CD14-positive monocyte (primary cell): ENCODE results near the gene SH3GL3. TPM values are rescaled to one million over a fixed set of nuclear protein-coding genes. Genes with fewer than 3 reads are reported as not detected.

Experiments
- DNase-seq, 3 donors: peaks; one replicate each; pipeline ENCODE4 v3.0.0-alpha.2; 2011 to 2022
- H2AFZ ChIP-seq: 2 replicates; pipeline ENCODE4 v1.6.0; 2012; ENCODE audit warnings: mild to moderate bottlenecking, low read depth, low read length, inconsistent platforms; ENCODE audit not compliant: insufficient read depth, poor library complexity, severe bottlenecking
- H3K27ac ChIP-seq, 2 donors: 1 replicate in 1 of 2; 2 replicates in 1 of 2; pipeline ENCODE4 v1.5.1; 2012 to 2013; ENCODE audit warnings: low read length in 2 of 2, control low read depth in 1 of 2, inconsistent platforms in 1 of 2, low read depth in 1 of 2, mild to moderate bottlenecking in 1 of 2
- H3K27me3 ChIP-seq, 2 donors: one replicate each; pipeline versions ENCODE4 v1.6.0 to v1.6.1; 2011 to 2013; ENCODE audit warnings: low read length in 2 of 2; ENCODE audit not compliant: control insufficient read depth in 2 of 2, insufficient read depth in 2 of 2
- H3K36me3 ChIP-seq, 2 donors: replicated peaks in 1 of 2; 1 replicate in 1 of 2; 2 replicates in 1 of 2; pipeline versions ENCODE4 v1.5.1 to v1.6.1; 2012 to 2013; ENCODE audit warnings: low read length in 2 of 2, control low read depth in 1 of 2, inconsistent platforms in 1 of 2, mild to moderate bottlenecking in 1 of 2; ENCODE audit not compliant: insufficient read depth in 2 of 2, control insufficient read depth in 1 of 2
- H3K4me1 ChIP-seq, 2 donors: 1 replicate in 1 of 2; 2 replicates in 1 of 2; pipeline versions ENCODE4 v1.5.1 to v1.6.1; 2012 to 2013; ENCODE audit warnings: low read length in 2 of 2, control low read depth in 1 of 2, inconsistent platforms in 1 of 2, mild to moderate bottlenecking in 1 of 2, moderate library complexity in 1 of 2; ENCODE audit not compliant: insufficient read depth in 2 of 2, control insufficient read depth in 1 of 2
- H3K4me2 ChIP-seq: replicated peaks from 2 replicates; pipeline ENCODE3; 2012; ENCODE audit warnings: low read length, moderate library complexity, mild to moderate bottlenecking; ENCODE audit not compliant: poor library complexity, severe bottlenecking; ENCODE audit errors: extremely low read depth
- H3K4me3 ChIP-seq, 3 experiments: fragments of 200-600 bp in 1 of 3; sonication (generic) in 1 of 3; replicated peaks in 1 of 3; 1 replicate in 2 of 3; 2 replicates in 1 of 3; pipeline ENCODE4 v1.5.1; 2011 to 2013; ENCODE audit warnings: low read length in 3 of 3, mild to moderate bottlenecking in 3 of 3, control low read depth in 2 of 3, low read depth in 2 of 3, inconsistent platforms in 1 of 3, moderate library complexity in 1 of 3
- H3K79me2 ChIP-seq: 2 replicates; pipeline ENCODE4 v1.6.0; 2012; ENCODE audit warnings: mild to moderate bottlenecking, control low read depth, inconsistent platforms, low read length, moderate library complexity; ENCODE audit not compliant: insufficient read depth
- H3K9ac ChIP-seq: 2 replicates; pipeline ENCODE4 v1.6.0; 2017; ENCODE audit warnings: low read length, mild to moderate bottlenecking; ENCODE audit not compliant: insufficient read depth, poor library complexity, severe bottlenecking
- H3K9me3 ChIP-seq, 2 donors: replicated peaks in 1 of 2; 1 replicate in 1 of 2; 2 replicates in 1 of 2; pipeline versions ENCODE4 v1.5.1 to v1.6.1; 2012 to 2013; ENCODE audit warnings: low read length in 2 of 2, control low read depth in 1 of 2; ENCODE audit not compliant: control insufficient read depth in 1 of 2, insufficient read depth in 1 of 2
- H4K20me1 ChIP-seq: 2 replicates; pipeline ENCODE4 v1.6.0; 2012; ENCODE audit warnings: mild to moderate bottlenecking, low read length, control low read depth, moderate library complexity; ENCODE audit not compliant: insufficient read depth
- H3K27ac Mint-ChIP-seq, 7 donors: one replicate each; pipeline ENCODE4 v1.8.0; 2020; ENCODE audit warnings: mild to moderate bottlenecking in 7 of 7, mixed read lengths in 7 of 7, moderate library complexity in 6 of 7, inconsistent platforms in 2 of 7
- H3K27me3 Mint-ChIP-seq, 3 donors: one replicate each; pipeline ENCODE4 v1.8.0; 2021 to 2022; ENCODE audit warnings: low read depth in 3 of 3, mild to moderate bottlenecking in 3 of 3, mixed read lengths in 3 of 3, moderate library complexity in 3 of 3, inconsistent platforms in 1 of 3
- H3K36me3 Mint-ChIP-seq, 2 donors: one replicate each; pipeline ENCODE4 v1.8.0; 2020; ENCODE audit warnings: mixed read lengths in 2 of 2, inconsistent platforms in 1 of 2, mild to moderate bottlenecking in 1 of 2
- H3K4me1 Mint-ChIP-seq: one replicate; pipeline ENCODE4 v1.8.0; 2020; ENCODE audit warnings: mild to moderate bottlenecking, mixed read lengths
- H3K4me3 Mint-ChIP-seq, 2 donors: one replicate each; pipeline ENCODE4 v1.8.0; 2020; ENCODE audit warnings: mild to moderate bottlenecking in 2 of 2, mixed read lengths in 2 of 2, moderate library complexity in 1 of 2
- H3K9me3 Mint-ChIP-seq, 7 donors: one replicate each; pipeline ENCODE4 v1.8.0; 2020 to 2022; ENCODE audit warnings: mixed read lengths in 7 of 7, mild to moderate bottlenecking in 6 of 7, moderate library complexity in 6 of 7, inconsistent platforms in 2 of 7
- CTCF ChIP-seq: fragments of 200-600 bp; IDR thresholded peaks from one replicate; pipeline ENCODE4 v1.8.0; 2022; ENCODE audit warnings: antibody characterized with exemption, mild to moderate bottlenecking
- WGBS: methylation state at CpG from one replicate; pipeline ENCODE4 v1.1.5; 2013; ENCODE audit warnings: missing lambda C conversion rate; ENCODE audit not compliant: insufficient coverage; 5-methylcytosine and 5-hydroxymethylcytosine counted together
- intact Hi-C, 2 donors: fragments of 100-400 bp; cut with micrococcal nuclease; formaldehyde crosslinking; loops; one replicate each; pipeline versions ENCODE4 v1.15.0 to v1.15.1; 2023
- polyA plus RNA-seq, 3 donors: library from polyadenylated mRNA; depleted of rRNA in 1 of 3; unstranded in 2 of 3; stranded (reverse) in 1 of 3; fragments of 300-500 nt in 2 of 3; fragments of >200 nt in 1 of 3; fragmentation: Illumina TruSeq in 2 of 3; gene quantifications; 1 replicate in 2 of 3; 2 replicates in 1 of 3; pipeline ENCODE4 v1.2.3, GENCODE V29; 2012 to 2021

Gene SH3GL3
- polyA plus RNA-seq, 3 donors, result not detected

GRCh38 chr15:83526319-83526718 lies 79.2 kb downstream of the SH3GL3 start:
- no peak overlapping the region for H3K9ac ChIP-seq
- H3K9me3 ChIP-seq, result peaks cover 14 to 19% of the 10 kb centered on the region in 2 donors
- H2AFZ ChIP-seq, result no peak overlapping the region
- Mint-ChIP-seq H3K27ac (no peak overlapping the region), H3K27me3 (peaks cover 0 to 3% (median 0%) of the 10 kb centered on the region in 3 donors), H3K36me3 (no peaks in the 10 kb centered on the region), H3K4me3 (no peak overlapping the region), H3K4me1 (no peaks in the 10 kb centered on the region), H3K9me3 (peaks cover 8 to 19% (median 10%) of the 10 kb centered on the region in 7 donors)
- no CpG with 5 or more reads among the region's 2 CpGs for WGBS
- H3K4me1 ChIP-seq, result no peaks in the 10 kb centered on the region
- no peaks in the 10 kb centered on the region for H3K27me3 ChIP-seq
- H3K79me2 ChIP-seq, result no peaks in the 10 kb centered on the region
- no peak overlapping the region for H3K4me2 ChIP-seq
- no peak for TF ChIP-seq CTCF
- no peaks in the 10 kb centered on the region for H3K36me3 ChIP-seq
- no peaks in the 10 kb centered on the region for H4K20me1 ChIP-seq
- no peak overlapping the region for H3K27ac ChIP-seq
- H3K4me3 ChIP-seq, result no peak overlapping the region
- intact Hi-C loops, result no loop called here
- no peak for DNase-seq

GRCh38 chr15:83533410-83533962 lies 86.3 kb downstream of the SH3GL3 start:
- WGBS, result 86% methylated on average over 1 of the region's 4 CpGs
- H3K4me3 Mint-ChIP-seq, result no peak overlapping the region
- Histone ChIP-seq H2AFZ (no peak overlapping the region), H3K4me1 (no peaks in the 10 kb centered on the region), H3K9ac (no peak overlapping the region), H3K4me2 (no peak overlapping the region), H3K9me3 (peaks cover 10 to 14% of the 10 kb centered on the region in 2 donors), H3K4me3 (no peak overlapping the region), H3K36me3 (no peaks in the 10 kb centered on the region), H3K27ac (no peak overlapping the region), H4K20me1 (no peaks in the 10 kb centered on the region), H3K27me3 (no peaks in the 10 kb centered on the region), H3K79me2 (no peaks in the 10 kb centered on the region)
- no peak for TF ChIP-seq CTCF
- no peaks in the 10 kb centered on the region for H3K36me3 Mint-ChIP-seq
- intact Hi-C loops, result no loop called here
- no peaks in the 10 kb centered on the region for H3K4me1 Mint-ChIP-seq
- H3K27me3 Mint-ChIP-seq, result peaks cover 0 to 4% (median 1%) of the 10 kb centered on the region in 3 donors
- H3K9me3 Mint-ChIP-seq, result peaks cover 3 to 11% (median 7%) of the 10 kb centered on the region in 7 donors
- no peak overlapping the region for H3K27ac Mint-ChIP-seq
- DNase-seq, result no peak
